GM21360 (cell line): ENCODE measurements around the gene RNF169.

ENCODE experiments used
- ATAC-seq: cut with Tn5 transposase; IDR thresholded peaks from one replicate; pipeline ENCODE4 v1.9.1; 2021; ENCODE audit warnings: mild to moderate bottlenecking, moderate library complexity; ENCODE audit not compliant: unreplicated experiment

RNF169 gene, protein sequence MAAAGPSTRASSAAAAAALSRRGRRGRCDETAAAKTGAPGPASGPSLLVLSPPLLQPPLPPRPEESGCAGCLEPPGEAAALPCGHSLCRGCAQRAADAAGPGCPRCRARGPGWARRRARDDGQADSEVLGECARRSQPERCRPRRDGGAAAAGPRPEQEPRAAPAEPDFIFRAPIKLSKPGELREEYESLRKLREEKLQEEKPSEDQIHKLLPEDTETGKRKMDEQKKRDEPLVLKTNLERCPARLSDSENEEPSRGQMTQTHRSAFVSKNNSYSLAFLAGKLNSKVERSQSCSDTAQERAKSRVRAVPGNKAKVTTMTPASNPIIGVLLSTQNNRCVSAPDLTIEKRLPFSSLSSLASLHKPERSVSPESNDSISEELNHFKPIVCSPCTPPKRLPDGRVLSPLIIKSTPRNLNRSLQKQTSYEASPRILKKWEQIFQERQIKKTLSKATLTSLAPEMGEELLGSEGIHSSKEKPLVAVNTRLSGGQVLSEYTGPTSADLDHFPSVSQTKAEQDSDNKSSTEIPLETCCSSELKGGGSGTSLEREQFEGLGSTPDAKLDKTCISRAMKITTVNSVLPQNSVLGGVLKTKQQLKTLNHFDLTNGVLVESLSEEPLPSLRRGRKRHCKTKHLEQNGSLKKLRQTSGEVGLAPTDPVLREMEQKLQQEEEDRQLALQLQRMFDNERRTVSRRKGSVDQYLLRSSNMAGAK

DNA sequence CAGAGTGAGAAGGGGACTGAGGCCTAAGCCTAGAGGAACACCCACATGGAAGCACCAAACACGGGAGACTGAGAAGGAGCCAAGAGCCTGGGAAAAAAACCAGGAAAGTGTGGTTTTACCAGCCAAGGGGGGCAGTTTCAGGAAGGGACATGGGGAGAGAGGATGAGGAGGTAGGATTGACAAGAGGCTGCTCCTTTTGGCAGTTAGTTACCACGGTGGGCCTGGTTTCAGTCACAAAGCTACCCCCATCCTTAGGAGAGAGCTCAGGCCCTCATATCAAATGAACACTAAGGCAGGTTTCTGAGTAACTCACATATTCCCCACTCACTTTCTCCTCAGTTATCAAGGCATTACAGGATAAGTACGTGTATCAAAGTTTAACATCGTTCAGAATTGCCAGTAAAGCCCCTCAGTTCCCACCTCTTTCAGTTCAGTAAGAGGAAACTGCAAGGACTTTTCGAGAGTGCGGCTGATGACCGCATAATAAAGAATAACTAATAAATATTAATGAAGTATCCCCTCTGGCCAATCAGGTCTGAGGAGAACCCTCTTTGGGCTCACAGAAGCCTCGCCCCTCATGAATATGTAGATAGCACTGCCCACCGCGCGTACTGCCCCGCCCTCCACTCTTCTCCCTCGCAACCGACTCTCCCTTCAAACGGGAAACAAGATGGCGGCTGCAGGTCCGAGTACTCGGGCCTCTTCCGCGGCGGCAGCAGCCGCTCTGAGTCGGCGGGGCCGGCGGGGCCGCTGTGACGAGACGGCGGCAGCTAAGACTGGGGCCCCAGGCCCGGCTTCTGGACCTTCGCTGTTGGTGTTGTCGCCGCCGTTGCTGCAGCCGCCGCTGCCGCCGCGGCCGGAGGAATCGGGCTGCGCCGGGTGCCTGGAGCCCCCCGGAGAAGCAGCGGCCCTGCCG lies at the start of gene RNF169:
Gene RNF169, plus strand, starts transcription at position 639 of the 916 bp plus-strand sequence. Its CDS starts 32 bp downstream, at position 671.
- ATAC-seq: peak; percentile 97

DNA sequence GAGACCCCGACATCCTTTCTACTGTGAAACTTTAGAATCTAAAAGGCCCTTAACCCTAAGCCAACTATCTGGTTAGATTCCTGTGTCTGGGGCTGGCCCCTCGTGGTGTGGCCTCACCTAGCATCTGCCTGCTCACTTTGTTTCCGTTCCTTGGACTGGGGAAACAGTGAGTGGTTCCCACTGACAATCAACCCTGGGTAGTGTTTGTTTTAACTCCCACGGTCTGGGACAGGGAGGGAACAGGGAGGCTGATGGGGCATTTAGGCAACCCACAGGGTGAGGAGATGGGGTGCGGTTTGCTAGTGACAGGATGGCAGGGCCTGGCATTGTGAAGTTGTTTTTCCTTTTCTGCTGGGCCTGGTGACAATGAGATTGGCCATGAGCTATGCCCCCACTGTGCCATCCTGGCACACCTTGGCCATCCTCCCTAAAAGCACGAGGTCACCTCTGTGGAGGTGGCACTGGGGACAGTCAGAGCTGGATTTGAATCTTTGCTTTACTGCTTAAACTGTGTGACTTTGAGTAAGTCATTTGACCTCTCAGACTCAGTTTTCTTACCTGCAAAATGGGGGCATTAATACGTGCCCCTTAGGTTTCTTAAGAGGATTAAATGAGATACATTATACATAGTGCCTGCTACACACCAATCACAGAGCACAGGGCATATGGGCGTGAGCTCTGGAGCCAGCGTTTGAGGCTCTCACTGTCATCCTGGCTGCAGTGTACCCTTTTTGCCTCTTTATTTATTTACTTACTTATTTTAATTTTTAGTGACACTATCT lies 48.8 kb upstream of the RNF169 start:
- ATAC-seq: no peak

DNA sequence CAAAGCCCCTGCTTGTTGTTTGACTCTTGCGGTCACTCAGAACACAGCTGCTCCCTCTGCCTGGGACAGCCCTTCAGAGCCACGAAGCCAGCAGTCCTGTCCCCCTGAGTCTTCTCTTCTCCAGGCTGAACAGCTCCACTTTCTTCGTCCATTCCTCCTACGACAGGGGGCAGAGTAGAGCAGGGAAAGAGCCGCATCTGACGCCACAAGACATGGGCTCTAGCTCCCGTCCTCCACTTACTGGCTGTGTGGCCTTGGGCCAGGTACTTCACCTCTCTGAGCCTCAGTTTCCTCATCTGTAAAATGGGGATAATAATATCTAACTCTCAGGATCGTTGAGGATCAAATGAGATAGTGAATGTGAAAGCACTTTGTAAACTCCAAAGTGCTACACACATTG lies 47.3 kb upstream of the RNF169 start:
- ATAC-seq: no peak

DNA sequence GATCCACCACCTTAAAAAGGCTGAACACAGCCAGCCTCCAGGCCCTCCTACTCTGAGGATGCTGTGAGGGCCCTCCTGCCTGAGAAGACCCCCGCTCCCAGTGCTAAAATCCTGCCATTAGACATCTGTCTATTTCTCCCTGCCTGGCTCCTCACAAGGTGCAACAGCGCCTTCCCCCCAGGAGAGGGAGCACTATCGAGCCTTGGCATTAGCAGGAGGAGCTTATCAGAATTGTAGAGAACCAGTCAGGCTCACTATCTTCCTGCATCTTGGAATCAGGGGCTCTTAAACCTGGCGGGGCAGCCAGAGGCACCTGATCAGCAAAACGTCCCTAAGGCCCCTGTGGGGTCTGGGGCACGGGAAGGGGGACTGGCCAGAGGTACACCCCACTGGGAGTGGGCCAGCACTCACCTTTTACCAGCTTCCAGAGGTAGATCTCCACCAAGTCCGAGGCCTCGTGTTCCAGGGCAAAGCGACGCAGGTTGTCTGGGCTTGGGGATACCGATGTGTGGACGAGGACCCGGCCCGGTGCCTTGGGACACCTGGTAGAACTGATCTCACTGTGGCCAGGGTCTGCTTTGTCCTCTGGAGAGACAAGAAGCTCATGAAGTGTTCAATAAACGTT lies 46.2 kb upstream of the RNF169 start:
- peak; percentile 48 for ATAC-seq

DNA sequence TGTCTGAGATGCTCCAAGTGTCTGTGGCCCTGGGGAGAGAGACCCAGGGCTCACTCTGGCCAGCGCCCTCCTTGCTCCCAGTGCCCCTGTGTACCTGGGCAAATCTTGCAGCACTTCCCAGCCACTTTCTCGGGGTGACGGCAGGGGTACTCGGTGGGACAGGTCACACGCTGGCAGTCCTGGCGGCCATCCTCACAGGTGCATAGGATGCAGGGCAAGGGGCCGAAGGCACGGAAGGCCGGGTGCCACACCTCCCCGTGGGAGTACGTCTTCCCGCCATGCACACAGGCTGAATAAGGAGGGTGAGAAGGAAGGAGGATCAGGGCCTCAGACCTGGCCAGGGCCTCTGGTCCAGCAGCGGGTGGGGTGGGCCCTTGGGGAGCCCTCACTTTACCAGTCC lies 45.4 kb upstream of the RNF169 start:
- ATAC-seq: no peak

DNA sequence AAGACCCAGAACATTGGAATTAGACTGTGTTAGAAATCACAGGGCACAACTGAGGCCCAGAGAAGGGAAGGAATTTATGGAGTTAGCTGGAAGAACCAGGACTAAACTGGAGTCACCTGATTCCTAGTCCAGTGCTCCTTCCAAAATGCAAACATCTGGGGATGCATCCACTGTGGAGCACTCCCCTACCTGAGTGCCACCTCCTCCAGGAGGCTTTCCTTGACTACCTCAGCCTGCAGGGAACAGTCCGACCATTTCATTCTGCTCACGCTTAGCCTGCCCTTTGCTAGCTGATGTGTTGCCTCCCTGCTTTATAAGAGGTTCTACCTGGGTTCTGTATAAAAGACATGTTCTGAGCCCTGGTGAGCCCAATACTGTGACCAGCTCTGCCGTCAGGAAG lies 41.5 kb upstream of the RNF169 start:
- ATAC-seq: no peak

DNA sequence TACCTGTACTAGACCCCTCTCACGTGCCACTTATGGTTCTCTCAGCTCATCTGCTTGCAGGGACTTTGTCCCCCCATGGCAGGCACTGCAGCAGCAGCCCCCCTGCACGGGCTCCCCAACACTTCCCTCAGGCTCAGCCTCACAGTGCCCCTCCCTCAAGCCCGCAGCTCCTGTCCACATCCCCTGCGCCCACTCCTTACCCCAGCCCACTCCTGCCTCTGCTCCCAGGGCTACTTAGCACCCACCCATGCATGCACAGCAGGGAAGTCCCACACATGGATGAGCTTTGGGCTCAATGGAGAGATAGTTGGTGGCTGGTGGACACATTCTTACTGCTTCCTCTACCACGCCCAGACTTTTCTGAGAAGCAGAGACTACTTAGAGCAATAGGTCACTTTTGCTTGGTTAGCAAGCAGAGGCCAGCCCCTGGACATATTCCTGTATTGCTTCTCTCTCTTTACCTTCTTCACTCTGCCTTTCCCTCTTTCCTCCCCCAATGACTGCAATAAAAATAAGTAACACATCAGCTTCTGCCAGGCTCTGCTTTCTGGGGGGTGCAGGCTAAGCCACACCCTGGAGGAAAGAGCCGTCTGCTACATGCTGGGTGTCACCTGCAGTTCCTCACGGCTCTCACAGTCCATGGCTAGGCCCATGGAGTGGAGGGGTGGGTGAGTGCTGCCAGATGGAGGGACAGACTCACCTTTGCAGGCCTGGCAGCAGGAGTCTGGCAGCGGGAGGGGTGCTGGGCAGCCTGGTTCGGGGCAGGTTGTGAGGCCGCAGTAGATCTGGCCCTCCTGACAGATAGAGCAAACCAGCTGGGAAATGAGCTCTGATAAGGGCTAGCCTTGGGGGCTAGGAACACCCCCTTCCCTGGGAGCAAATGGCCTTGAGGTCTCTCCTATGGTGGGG lies 40.8 kb upstream of the RNF169 start:
- ATAC-seq: no peak

DNA sequence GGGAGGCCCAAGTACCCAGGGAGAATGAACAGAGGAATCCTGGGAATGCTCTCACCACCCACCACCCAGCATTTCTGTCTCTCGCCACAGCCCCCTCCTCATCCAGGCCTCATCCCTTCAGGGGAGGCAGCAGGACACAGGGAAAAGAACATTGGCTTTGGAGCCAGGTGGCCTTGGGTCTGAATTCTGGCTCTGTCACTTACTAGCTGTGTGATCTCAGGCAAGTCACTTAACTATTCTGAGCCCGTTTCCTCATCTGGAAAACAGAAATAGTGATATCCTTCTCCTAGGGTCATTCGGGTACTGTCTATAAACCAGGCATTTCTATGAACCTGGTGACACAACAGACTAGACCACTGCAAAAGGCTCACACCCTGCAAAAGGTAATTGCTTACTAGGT lies 39.5 kb upstream of the RNF169 start:
- no peak for ATAC-seq

DNA sequence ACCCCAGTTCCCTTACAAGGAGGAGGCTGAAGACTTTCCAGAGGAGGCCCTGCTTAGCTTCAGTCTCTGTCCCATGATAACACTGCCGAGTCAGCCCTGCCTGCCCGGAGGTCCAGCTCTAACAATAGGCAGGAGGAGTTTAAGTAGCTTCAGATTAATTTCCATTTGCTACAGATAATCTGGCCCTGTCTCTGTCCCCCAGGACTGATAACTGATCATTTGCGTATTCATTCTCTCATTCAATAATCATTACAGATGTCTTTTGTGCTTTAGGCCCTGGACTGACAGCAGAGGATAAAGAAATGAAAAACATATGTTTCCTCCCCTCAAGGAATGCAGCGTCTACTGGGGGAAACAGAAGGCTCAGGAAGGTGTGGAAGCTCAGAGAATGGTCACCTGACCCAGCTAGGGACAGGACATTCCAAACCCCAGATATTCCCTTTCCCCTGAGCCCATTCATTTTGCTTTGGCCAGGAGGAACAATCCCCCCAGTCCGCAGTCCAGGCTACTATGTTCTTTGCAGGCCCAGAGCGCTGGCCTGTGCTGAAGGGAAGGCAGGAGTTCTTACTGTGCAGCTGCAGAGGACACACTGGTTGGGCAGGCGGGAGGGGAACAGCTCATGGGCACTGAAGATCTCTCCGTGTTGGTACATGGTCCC lies 38.2 kb upstream of the RNF169 start:
- no peak for ATAC-seq

DNA sequence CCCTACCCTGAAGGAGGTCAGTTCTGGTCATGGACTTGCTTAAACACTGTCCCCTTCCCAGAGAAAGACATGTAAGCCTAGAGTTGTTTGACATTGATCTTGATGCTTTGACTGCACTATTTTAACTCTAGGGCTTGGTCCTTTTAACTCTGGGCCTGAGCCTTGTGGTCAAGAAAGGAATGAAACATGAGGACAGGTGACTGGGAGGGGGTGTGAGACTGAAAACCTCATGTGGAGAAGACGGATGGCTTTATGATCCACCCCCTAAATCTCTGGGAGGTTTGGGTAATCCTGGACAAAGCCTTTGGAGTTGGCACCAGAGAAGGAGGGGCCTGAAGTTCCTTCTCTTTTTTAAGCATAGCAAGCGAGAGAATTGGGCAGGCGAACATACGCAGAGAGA lies 35.0 kb upstream of the RNF169 start:
- ATAC-seq: no peak

DNA sequence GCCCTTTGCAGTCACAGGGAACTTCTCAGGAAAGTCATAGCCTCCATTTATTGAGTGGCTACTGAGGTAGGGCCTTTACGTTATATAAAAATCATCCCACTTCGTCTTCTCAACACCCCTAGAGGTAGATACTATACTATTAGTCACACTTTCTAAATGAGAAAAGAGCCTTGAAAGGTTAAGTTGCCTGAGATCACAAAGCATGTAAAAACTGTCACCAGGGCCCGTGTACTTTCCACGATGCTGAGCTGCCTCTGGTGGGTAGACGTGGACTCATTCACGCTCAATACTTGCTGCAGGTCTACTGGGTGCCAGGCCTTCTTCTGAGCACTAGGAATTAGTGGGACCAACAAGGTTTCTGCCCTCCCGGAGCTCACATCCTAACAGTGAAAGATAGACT lies 33.7 kb upstream of the RNF169 start:
- no peak for ATAC-seq

DNA sequence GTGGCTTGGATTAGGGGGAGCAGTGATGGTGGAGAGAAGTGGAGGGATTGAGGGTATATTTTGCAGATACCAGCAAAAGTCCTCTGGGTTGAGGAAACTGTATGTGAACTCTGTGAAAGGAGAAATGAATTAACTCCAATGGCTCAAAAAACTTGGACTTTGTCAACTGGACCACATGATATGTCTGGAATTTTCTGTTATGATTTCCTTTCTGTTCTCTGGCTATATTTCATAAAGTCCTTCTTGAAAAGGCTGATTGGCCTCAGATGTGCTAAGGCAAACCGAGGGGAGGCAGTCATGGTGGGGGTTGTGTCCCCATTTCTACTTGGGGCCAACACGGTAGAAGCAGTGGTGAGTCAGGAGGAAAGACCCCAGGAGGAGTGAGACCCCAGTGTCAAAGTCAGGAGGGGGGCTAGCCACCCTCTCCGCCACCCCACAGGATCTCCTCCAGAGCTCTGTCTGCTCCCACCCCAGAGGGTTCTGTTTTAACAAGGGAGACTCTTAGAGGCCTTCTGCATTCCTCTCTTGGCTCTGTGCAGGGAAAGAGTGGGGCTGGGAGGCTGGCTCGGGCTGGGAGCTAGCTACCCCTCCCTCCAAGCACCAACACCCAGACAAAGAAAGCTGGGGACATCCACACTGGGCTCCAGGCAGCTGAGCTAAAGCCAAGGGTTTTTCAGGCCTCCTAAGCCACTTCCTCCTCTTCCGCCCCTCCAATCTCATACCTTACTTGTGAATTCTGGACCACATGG lies 31.3 kb upstream of the RNF169 start:
- no peak for ATAC-seq

DNA sequence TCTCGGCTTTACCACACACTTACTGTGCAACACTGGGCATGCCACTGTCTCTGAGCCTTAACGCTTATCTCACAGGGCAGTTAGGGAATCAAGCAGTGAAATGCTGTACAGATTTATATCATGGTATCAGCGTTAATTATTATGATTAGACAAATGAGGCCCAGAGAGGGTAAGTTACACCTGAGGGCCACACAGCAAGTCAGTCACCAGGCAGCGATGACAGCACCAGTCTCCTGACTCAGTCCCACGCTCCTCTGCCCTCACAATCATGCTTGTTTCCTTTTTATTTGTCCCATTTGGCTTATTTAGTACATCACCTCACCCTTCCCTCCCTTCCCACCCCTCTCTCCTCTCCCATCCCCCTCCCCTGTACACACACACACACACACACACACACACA lies 29.6 kb upstream of the RNF169 start:
- no peak for ATAC-seq

DNA sequence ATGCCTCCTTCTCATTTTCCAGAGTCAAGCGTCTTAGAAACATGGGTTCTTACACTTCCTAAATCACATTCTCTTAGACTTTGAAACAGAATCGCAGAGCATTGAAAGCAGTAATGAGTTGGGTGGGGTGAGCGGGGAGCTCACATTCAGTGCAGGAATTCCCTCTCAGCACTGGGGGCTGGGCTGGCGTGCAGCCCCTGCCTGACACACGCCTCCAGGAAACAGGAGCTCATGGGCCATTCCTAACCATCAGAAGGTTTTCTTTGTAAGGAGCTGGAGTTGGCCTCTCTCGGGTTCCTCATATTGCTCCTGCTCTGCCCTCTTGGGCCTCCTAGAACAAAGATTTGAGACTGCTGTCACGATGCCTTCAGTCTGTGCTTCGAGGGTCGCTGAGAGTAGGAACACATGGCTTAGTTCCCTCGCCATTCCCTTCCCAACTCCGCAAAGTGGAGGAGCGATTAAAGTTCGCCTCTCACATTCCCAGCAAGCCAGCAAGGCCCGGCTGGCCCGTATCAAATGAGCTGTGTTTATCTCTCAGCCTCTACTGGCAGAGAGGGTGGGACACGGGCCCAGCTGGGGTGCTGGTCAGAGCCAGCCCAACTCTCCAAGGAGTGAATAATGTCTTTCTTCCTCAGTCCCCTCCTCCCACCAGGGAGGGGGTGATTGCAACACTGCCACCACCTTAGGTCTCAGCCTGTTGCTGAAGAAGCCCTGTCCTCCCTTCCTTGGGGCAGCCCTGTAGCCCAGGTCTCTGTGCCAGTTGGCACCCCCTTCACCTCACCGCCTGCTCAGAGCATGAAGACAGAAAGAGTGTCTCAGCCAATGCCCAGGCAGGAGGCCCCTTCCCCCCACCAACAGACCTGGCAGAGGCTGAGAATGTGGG lies 27.8 kb upstream of the RNF169 start:
- no peak for ATAC-seq

DNA sequence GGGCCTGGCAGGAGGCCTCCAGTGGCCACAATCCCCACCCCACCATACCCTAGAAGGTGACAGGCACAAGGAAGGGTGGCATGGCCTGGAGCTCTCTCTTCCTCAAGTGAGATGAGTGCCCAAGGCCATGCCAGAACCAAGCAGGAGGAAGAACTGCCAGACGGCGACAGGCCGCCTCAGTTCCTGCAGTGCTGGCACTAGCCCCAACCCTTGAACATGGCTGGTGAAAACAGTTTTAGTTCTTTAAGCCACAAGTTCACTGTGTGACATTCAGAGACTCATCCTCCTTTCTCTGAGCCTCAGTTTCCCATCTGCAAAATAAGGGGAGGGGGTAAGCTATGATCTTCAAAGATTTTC lies 27.2 kb upstream of the RNF169 start:
- no peak for ATAC-seq

DNA sequence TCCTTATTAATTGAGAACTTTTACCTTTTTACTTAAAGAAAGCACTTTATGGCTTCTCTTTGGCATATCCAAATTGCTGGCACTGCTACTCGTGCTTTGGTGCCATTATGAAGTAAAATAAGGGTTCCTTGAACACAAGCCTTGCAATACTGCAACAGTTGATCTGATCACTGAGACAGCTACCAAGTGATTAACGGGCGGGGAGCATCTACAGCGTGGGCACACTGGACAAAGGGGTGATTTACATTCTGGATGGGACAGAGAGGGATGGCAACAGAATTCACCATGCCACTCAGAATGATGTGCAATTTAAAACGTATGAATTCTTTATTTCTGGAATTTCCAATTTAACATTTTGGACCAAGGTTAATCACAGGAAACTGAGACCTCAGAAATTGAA lies 25.1 kb upstream of the RNF169 start:
- no peak for ATAC-seq

DNA sequence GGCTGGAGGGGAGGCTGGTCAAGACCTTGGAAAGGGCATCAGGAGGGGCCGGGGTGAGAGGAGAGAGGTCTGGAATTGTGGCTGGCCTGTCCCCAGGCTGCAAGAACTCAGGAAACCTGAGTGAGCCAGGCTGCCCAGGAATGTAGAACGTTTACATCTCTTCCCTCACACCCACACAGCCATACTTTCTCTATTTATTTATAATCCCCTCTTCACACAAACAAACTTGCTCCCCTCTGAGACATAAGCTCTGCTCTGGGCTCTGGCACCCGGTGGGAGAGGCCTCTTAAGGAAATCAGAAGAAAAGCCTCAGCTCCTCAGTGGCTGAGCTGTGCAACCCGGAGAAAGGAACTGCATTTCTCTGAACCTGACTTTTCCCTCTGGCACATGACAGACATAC lies 22.9 kb upstream of the RNF169 start:
- ATAC-seq: no peak
